Fibroblast of mammary gland (primary cell): ENCODE results near the gene ARHGAP28.

Source experiments
- DNase-seq: peaks from one replicate; pipeline ENCODE4 v3.0.0-alpha.2; 2010; ENCODE audit warnings: low read depth
- H3K4me3 ChIP-seq: 2 replicates; pipeline ENCODE4 v1.5.1; 2011; ENCODE audit warnings: low read depth, mild to moderate bottlenecking, low read length, moderate library complexity; ENCODE audit not compliant: control insufficient read depth
- CTCF ChIP-seq: conservative IDR thresholded peaks from 2 replicates; pipeline ENCODE4 v1.5.1; 2011; ENCODE audit warnings: low read depth, low read length, inconsistent platforms; ENCODE audit not compliant: control insufficient read depth, insufficient read depth

The ARHGAP28 gene

GRCh38 chr18:6871566-6871965, 142.1 kb downstream of the ARHGAP28 start:
- no peak for DNase-seq

GRCh38 chr18:6873040-6873751, 143.7 kb downstream of the ARHGAP28 start:
- TF ChIP-seq CTCF = no peak
- DNase-seq = no peak
- no peak overlapping the region for H3K4me3 ChIP-seq

More at GRCh38 chr18:6871566-6871965, 142.1 kb downstream of the ARHGAP28 start:
- no peak for TF ChIP-seq CTCF
- H3K4me3 ChIP-seq = no peak overlapping the region

GRCh38 chr18:6874315-6874714, 144.8 kb downstream of the ARHGAP28 start:
- H3K4me3 ChIP-seq = no peak overlapping the region
- DNase-seq = no peak
- peak; percentile 5 for TF ChIP-seq CTCF

- no peak overlapping the region for H3K4me3 ChIP-seq
- no peak for TF ChIP-seq CTCF
- no peak for DNase-seq
Measured at GRCh38 chr18:6875749-6876148, 146.2 kb downstream of the ARHGAP28 start.

GRCh38 chr18:6876641-6877041, 147.1 kb downstream of the ARHGAP28 start:
- TF ChIP-seq CTCF = no peak
- no peak for DNase-seq

GRCh38 chr18:6877288-6877687, 147.8 kb downstream of the ARHGAP28 start:
- no peak for TF ChIP-seq CTCF
- DNase-seq = no peak
- H3K4me3 ChIP-seq = no peak overlapping the region

More at GRCh38 chr18:6876641-6877041, 147.1 kb downstream of the ARHGAP28 start:
- no peak overlapping the region for H3K4me3 ChIP-seq
